HCT116 (cell line): ENCODE results near the gene DCTD. TPM values are rescaled to one million over a fixed set of nuclear protein-coding genes. Genes with fewer than 3 reads are reported as not detected.

Source experiments
- ATAC-seq: fragments of 200-7000 bp; cut with Tn5 transposase; 2 replicates; pipeline ENCODE4 v1.9.1; 2020; ENCODE audit warnings: mild to moderate bottlenecking, moderate library complexity
- BruUV-seq: library from RNA; stranded (reverse); fragments of 400-500 nt; replicated peaks from 2 replicates; lab custom pipeline; 2021; lab: Mats Ljungman, UMichigan
- CTCF ChIA-PET: fragments of 300-600 bp; sonication (Branson Sonifier 250); formaldehyde crosslinking; loops from one replicate; lab custom pipeline; 2021; ENCODE audit warnings: antibody characterized with exemption; lab: Charles Lee
- POLR2A ChIA-PET: fragments of 300-600, 350-600 bp; sonication (Branson Sonifier 250); formaldehyde crosslinking; loops from one replicate; lab custom pipeline; 2021; ENCODE audit warnings: antibody characterized with exemption; lab: Charles Lee
- RAD21 ChIA-PET, 2 experiments: fragments of 300-600 bp; sonication (Branson Sonifier 250); formaldehyde crosslinking; loops; one replicate each; lab custom pipeline; 2023; ENCODE audit warnings: low total read pairs in 2 of 2; ENCODE audit not compliant: uncharacterized antibody in 2 of 2, unreplicated experiment in 2 of 2, low non-redundant PET in 1 of 2; lab: Charles Lee
- DNase-seq: peaks from one replicate; pipeline ENCODE4 v3.0.0-alpha.2; 2010; ENCODE audit warnings: low read depth, low spot score
- H2AFZ ChIP-seq: fragments of 200-600 bp; shearing (Covaris generic), sonication (generic); 2 replicates; pipeline ENCODE4 v1.6.1; 2017; ENCODE audit warnings: low read depth, mixed run types, mixed read lengths, antibody characterized with exemption, low read length; ENCODE audit not compliant: poor library complexity, severe bottlenecking
- H3K27ac ChIP-seq: 2 replicates; pipeline ENCODE4 v1.5.1; 2012; ENCODE audit warnings: low read depth, low read length
- H3K27me3 ChIP-seq: fragments of 200-600 bp; sonication (generic); 2 replicates; pipeline ENCODE4 v1.6.1; 2016; ENCODE audit warnings: mixed run types, low read length, mixed read lengths; ENCODE audit not compliant: insufficient read depth
- H3K36me3 ChIP-seq, 2 experiments: fragments of 200-500 bp in 1 of 2; fragments of 200-600 bp in 1 of 2; sonication (Bioruptor generic) in 1 of 2; sonication (generic) in 1 of 2; 2 replicates each; pipeline versions ENCODE4 v1.5.1 to v1.6.1; 2014 to 2016; ENCODE audit warnings: low read length in 2 of 2, inconsistent platforms in 1 of 2, mixed read lengths in 1 of 2, mixed run types in 1 of 2; ENCODE audit not compliant: insufficient read depth in 2 of 2, control insufficient read depth in 1 of 2
- H3K4me1 ChIP-seq, 2 experiments: fragments of 200-600 bp in 1 of 2; sonication (generic) in 1 of 2; 2 replicates each; pipeline versions ENCODE4 v1.5.1 to v1.6.1; 2012 to 2017; ENCODE audit warnings: low read length in 2 of 2, inconsistent platforms in 1 of 2, mild to moderate bottlenecking in 1 of 2, mixed read lengths in 1 of 2, mixed run types in 1 of 2, moderate library complexity in 1 of 2; ENCODE audit not compliant: insufficient read depth in 2 of 2, control insufficient read depth in 1 of 2
- H3K4me2 ChIP-seq: fragments of 200-600 bp; sonication (generic); 2 replicates; pipeline ENCODE4 v1.6.1; 2017; ENCODE audit warnings: mixed run types, low read length, mixed read lengths
- H3K4me3 ChIP-seq, 2 experiments: fragments of 200-600 bp in 1 of 2; sonication (generic) in 1 of 2; replicated peaks in 1 of 2; 2 replicates each; pipeline ENCODE4 v1.5.1; 2011 to 2016; ENCODE audit warnings: low read length in 2 of 2, control low read depth in 1 of 2, low read depth in 1 of 2, mild to moderate bottlenecking in 1 of 2, mixed read lengths in 1 of 2, mixed run types in 1 of 2
- H3K79me2 ChIP-seq: fragments of 200-600 bp; sonication (generic); 2 replicates; pipeline ENCODE4 v1.6.1; 2017; ENCODE audit warnings: mild to moderate bottlenecking, mixed run types, low read length, moderate library complexity, mixed read lengths; ENCODE audit not compliant: insufficient read depth
- H3K9ac ChIP-seq: fragments of 200-600 bp; sonication (generic); 2 replicates; pipeline ENCODE4 v1.6.1; 2016; ENCODE audit warnings: low read length, mixed read lengths
- H3K9me2 ChIP-seq: fragments of 200-600 bp; sonication (generic), shearing (Covaris generic); 2 replicates; pipeline ENCODE4 v1.6.1; 2017; ENCODE audit warnings: mixed run types, mild to moderate bottlenecking, moderate library complexity; ENCODE audit not compliant: insufficient read depth
- H3K9me3 ChIP-seq, 2 experiments: fragments of 200-500 bp in 1 of 2; fragments of 200-600 bp in 1 of 2; sonication (Bioruptor generic) in 1 of 2; sonication (generic) in 1 of 2; 2 replicates each; pipeline ENCODE4 v1.6.1; 2014 to 2017; ENCODE audit warnings: low read length in 2 of 2, mixed read lengths in 2 of 2, inconsistent platforms in 1 of 2, low read depth in 1 of 2, mild to moderate bottlenecking in 1 of 2, mixed run types in 1 of 2, moderate library complexity in 1 of 2; ENCODE audit not compliant: control insufficient read depth in 1 of 2, insufficient read depth in 1 of 2
- H4K20me1 ChIP-seq: fragments of 200-600 bp; sonication (generic), shearing (Covaris generic); 2 replicates; pipeline ENCODE4 v1.6.1; 2017; ENCODE audit warnings: mixed run types, mild to moderate bottlenecking, moderate library complexity; ENCODE audit not compliant: insufficient read depth
- EGR1 ChIP-seq: IDR thresholded peaks from 2 replicates; pipeline ENCODE4 v1.6.1; 2012; ENCODE audit warnings: low read depth
- ELF1 ChIP-seq: IDR thresholded peaks from 2 replicates; pipeline ENCODE4 v1.6.1; 2012; ENCODE audit warnings: low read depth, borderline replicate concordance
- EZH2 ChIP-seq: fragments of 200-600 bp; sonication (generic); IDR thresholded peaks from 2 replicates; pipeline ENCODE4 v1.6.1; 2017; ENCODE audit warnings: antibody characterized with exemption, mixed run types
- EZH2phosphoT487 ChIP-seq: fragments of 200-600 bp; IDR thresholded peaks from 2 replicates; pipeline ENCODE4 v1.6.1; 2018; ENCODE audit warnings: antibody characterized with exemption, borderline replicate concordance
- FOSL1 ChIP-seq: IDR thresholded peaks from 2 replicates; pipeline ENCODE4 v1.6.1; 2012; ENCODE audit warnings: low read depth
- RAD21 ChIP-seq: IDR thresholded peaks from 2 replicates; pipeline ENCODE4 v1.6.1; 2012; ENCODE audit warnings: low read depth, mild to moderate bottlenecking
- SP1 ChIP-seq: IDR thresholded peaks from 2 replicates; pipeline ENCODE4 v1.6.1; 2012; ENCODE audit warnings: low read depth
- intact Hi-C: fragments of 100-400 bp; cut with micrococcal nuclease; formaldehyde crosslinking; loops from 2 replicates; pipeline ENCODE4 v1.10.0; 2022
- total RNA-seq: library from RNA; stranded (reverse); gene quantifications from one replicate; pipeline ENCODE4 v1.2.1, GENCODE V29; 2021; ENCODE audit not compliant: unreplicated experiment
- TF ChIP-seq, protein P1 (sequence below): IDR thresholded peaks from 2 replicates; pipeline ENCODE4 v1.6.1; 2012
- TF ChIP-seq, protein P2 (sequence below), 3 experiments: fragments of 200-600 bp in 1 of 3; sonication (generic) in 1 of 3; IDR thresholded peaks in 2 of 3; conservative IDR thresholded peaks in 1 of 3; 2 replicates each; pipeline ENCODE4 v1.5.1; 2012 to 2017; ENCODE audit warnings: low read depth in 2 of 3, low read length in 2 of 3, antibody characterized with exemption in 1 of 3, borderline replicate concordance in 1 of 3, control low read depth in 1 of 3, mild to moderate bottlenecking in 1 of 3, mixed read lengths in 1 of 3, mixed run types in 1 of 3, moderate library complexity in 1 of 3; ENCODE audit not compliant: insufficient read depth in 1 of 3
- TF ChIP-seq, protein P3 (sequence below): IDR thresholded peaks from 2 replicates; pipeline ENCODE4 v1.6.1; 2012

DCTD gene
- total RNA-seq, 1 experiment from 2014 or later: 96.3 TPM

DNA sequence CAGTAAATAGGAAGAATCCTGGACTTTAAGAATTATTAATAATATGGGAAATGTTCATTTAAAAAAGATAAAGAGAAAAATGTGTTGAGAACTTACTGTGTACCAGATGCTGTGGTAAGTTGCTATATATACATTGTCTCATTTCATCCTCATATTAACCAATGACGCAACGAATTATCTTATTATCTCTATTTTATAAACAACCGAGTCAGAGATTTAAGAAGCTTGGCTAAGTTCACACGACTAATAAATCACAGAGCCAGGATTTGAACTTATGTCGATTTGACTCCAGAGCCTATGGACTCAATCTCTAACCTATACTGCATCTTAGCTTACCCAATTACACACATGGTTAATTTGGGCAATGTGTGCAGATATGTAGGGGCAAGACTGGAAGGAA, 15.5 kb upstream of the DCTD start:
- CTCF ChIA-PET: no interaction called here

More for the DNA sequence above, 15.5 kb upstream of the DCTD start:
- ChIA-PET POLR2A (no interaction called here), RAD21 (no interaction called here)
- Histone ChIP-seq H3K27me3 (0 out of 2 replicates have a peak, but pooled peaks cover 3% of the 10 kb centered on the region), H3K9ac (no peak overlapping the region), H3K4me3 (no peak overlapping the region), H3K36me3 (no peaks in the 10 kb centered on the region), H3K4me2 (no peak overlapping the region), H3K9me3 (no peaks in the 10 kb centered on the region), H3K4me1 (no peaks in the 10 kb centered on the region), H2AFZ (no peak overlapping the region), H4K20me1 (no peaks in the 10 kb centered on the region), H3K9me2 (no peaks in the 10 kb centered on the region), H3K79me2 (no peaks in the 10 kb centered on the region), H3K27ac (no peak overlapping the region)
- no peak for TF ChIP-seq EZH2phosphoT487
- no peak for TF ChIP-seq FOSL1
- no peak for TF ChIP-seq SP1
- TF ChIP-seq EZH2: no peak
- no peak for TF ChIP-seq EGR1
- TF ChIP-seq, protein P1, sequence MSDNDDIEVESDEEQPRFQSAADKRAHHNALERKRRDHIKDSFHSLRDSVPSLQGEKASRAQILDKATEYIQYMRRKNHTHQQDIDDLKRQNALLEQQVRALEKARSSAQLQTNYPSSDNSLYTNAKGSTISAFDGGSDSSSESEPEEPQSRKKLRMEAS: no peak
- TF ChIP-seq, protein P2, sequence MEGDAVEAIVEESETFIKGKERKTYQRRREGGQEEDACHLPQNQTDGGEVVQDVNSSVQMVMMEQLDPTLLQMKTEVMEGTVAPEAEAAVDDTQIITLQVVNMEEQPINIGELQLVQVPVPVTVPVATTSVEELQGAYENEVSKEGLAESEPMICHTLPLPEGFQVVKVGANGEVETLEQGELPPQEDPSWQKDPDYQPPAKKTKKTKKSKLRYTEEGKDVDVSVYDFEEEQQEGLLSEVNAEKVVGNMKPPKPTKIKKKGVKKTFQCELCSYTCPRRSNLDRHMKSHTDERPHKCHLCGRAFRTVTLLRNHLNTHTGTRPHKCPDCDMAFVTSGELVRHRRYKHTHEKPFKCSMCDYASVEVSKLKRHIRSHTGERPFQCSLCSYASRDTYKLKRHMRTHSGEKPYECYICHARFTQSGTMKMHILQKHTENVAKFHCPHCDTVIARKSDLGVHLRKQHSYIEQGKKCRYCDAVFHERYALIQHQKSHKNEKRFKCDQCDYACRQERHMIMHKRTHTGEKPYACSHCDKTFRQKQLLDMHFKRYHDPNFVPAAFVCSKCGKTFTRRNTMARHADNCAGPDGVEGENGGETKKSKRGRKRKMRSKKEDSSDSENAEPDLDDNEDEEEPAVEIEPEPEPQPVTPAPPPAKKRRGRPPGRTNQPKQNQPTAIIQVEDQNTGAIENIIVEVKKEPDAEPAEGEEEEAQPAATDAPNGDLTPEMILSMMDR (IDR thresholded peaks at IDR 0.05 in 2 of 3, conservative IDR thresholded peaks at IDR 0.05 in 1 of 3; ENCODE audit: borderline replicate concordance in 1 of 3, insufficient read depth in 1 of 3, low read depth in 2 of 3, low read length in 2 of 3): no peak
- TF ChIP-seq ELF1: no peak
- TF ChIP-seq, protein P3, sequence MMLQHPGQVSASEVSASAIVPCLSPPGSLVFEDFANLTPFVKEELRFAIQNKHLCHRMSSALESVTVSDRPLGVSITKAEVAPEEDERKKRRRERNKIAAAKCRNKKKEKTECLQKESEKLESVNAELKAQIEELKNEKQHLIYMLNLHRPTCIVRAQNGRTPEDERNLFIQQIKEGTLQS: no peak
- no peak for TF ChIP-seq RAD21
- no peak for DNase-seq
- BruUV-seq: no TSS peak
- no peak for ATAC-seq
- intact Hi-C loops: no loop called here
